Measurements from ENCODE around the gene RRM1.

DNA sequence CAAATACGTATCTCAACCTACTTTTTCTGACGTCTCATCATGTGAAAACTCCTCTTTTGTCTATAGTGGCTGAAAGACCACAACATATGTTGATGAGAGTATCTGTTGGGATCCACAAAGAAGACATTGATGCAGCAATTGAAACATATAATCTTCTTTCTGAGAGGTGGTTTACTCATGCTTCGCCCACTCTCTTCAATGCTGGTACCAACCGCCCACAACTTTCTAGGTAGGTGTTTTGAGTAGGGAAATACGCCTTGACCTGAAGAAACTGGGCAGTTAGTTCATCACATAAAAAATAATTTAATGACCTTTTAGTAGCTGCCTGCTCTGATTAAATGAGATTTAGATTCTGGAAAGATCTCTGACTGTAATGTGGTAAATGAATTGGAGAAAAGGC, 17.2 kb downstream of the RRM1 start:
- TF ChIP-seq, protein P1, sequence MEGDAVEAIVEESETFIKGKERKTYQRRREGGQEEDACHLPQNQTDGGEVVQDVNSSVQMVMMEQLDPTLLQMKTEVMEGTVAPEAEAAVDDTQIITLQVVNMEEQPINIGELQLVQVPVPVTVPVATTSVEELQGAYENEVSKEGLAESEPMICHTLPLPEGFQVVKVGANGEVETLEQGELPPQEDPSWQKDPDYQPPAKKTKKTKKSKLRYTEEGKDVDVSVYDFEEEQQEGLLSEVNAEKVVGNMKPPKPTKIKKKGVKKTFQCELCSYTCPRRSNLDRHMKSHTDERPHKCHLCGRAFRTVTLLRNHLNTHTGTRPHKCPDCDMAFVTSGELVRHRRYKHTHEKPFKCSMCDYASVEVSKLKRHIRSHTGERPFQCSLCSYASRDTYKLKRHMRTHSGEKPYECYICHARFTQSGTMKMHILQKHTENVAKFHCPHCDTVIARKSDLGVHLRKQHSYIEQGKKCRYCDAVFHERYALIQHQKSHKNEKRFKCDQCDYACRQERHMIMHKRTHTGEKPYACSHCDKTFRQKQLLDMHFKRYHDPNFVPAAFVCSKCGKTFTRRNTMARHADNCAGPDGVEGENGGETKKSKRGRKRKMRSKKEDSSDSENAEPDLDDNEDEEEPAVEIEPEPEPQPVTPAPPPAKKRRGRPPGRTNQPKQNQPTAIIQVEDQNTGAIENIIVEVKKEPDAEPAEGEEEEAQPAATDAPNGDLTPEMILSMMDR (IDR thresholded peaks at IDR 0.05) = no peak
- no peak for TF ChIP-seq POLR2A (IDR thresholded peaks at IDR 0.05)
